Keratinocyte (primary cell): Measurements from ENCODE around the gene CPTP. TPM values are rescaled to one million over a fixed set of nuclear protein-coding genes. Genes with fewer than 3 reads are reported as not detected.

ENCODE experiments used
- DNase-seq: peaks from one replicate; pipeline ENCODE4 v3.0.0-alpha.2; 2011; ENCODE audit warnings: low read depth, missing footprints, low spot score
- FAIRE-seq: peaks from 2 replicates; lab custom pipeline; 2011; peaks lifted over from hg19 to GRCh38; lab: Jason Lieb, UNC
- H2AFZ ChIP-seq: 2 replicates; pipeline ENCODE4 v1.6.0; 2012; ENCODE audit warnings: low read length, control low read depth, inconsistent platforms; ENCODE audit not compliant: control insufficient read depth
- H3K27ac ChIP-seq: 2 replicates; pipeline ENCODE4 v1.5.1; 2011; ENCODE audit warnings: low read length; ENCODE audit not compliant: control insufficient read depth, insufficient read depth
- H3K27me3 ChIP-seq: 3 replicates; pipeline ENCODE4 v1.6.0; 2011; ENCODE audit warnings: low read length; ENCODE audit not compliant: control insufficient read depth, insufficient read depth; ENCODE audit errors: extremely low read depth
- H3K36me3 ChIP-seq, 2 experiments: 2 replicates in 1 of 2; 3 replicates in 1 of 2; pipeline ENCODE4 v1.5.1; 2011; ENCODE audit warnings: low read length in 2 of 2, mild to moderate bottlenecking in 1 of 2; ENCODE audit not compliant: control insufficient read depth in 2 of 2, insufficient read depth in 2 of 2; ENCODE audit errors: extremely low read depth in 1 of 2
- H3K4me1 ChIP-seq: 3 replicates; pipeline ENCODE4 v1.5.1; 2011; ENCODE audit warnings: low read length; ENCODE audit not compliant: control insufficient read depth, insufficient read depth; ENCODE audit errors: extremely low read depth
- H3K4me2 ChIP-seq: 3 replicates; pipeline ENCODE4 v1.6.0; 2011; ENCODE audit warnings: low read depth, low read length; ENCODE audit not compliant: control insufficient read depth, insufficient read depth; ENCODE audit errors: extremely low read depth
- H3K4me3 ChIP-seq, 3 experiments: fragments of 200-600 bp in 1 of 3; sonication (generic) in 1 of 3; 2 replicates in 2 of 3; 3 replicates in 1 of 3; pipeline ENCODE4 v1.5.1; 2011 to 2016; ENCODE audit warnings: low read length in 3 of 3, mild to moderate bottlenecking in 3 of 3, control low read depth in 2 of 3, inconsistent platforms in 1 of 3, low read depth in 1 of 3, mixed read lengths in 1 of 3, mixed run types in 1 of 3, moderate library complexity in 1 of 3; ENCODE audit not compliant: control insufficient read depth in 2 of 3, insufficient read depth in 2 of 3; ENCODE audit errors: extremely low read depth in 1 of 3
- H3K79me2 ChIP-seq: 2 replicates; pipeline ENCODE4 v1.6.0; 2012; ENCODE audit warnings: low read length; ENCODE audit not compliant: control insufficient read depth, insufficient read depth
- H3K9ac ChIP-seq: 3 replicates; pipeline ENCODE4 v1.6.0; 2011; ENCODE audit warnings: low read length; ENCODE audit not compliant: control insufficient read depth, insufficient read depth; ENCODE audit errors: extremely low read depth
- H3K9me1 ChIP-seq: 3 replicates; pipeline ENCODE4 v1.6.0; 2011; ENCODE audit warnings: low read length; ENCODE audit not compliant: control insufficient read depth, insufficient read depth; ENCODE audit errors: extremely low read depth
- H3K9me3 ChIP-seq: 2 replicates; pipeline ENCODE4 v1.5.1; 2012; ENCODE audit warnings: low read depth, low read length; ENCODE audit not compliant: control insufficient read depth
- H4K20me1 ChIP-seq: 3 replicates; pipeline ENCODE4 v1.6.0; 2011; ENCODE audit warnings: low read length; ENCODE audit not compliant: control insufficient read depth, insufficient read depth; ENCODE audit errors: extremely low read depth
- EZH2 ChIP-seq: IDR thresholded peaks from one replicate; pipeline ENCODE4 v1.6.1; 2012; ENCODE audit warnings: inconsistent platforms, mild to moderate bottlenecking, low read length, moderate library complexity
- dilution Hi-C: fragments of 300-500 bp; cut with MboI; formaldehyde crosslinking; loops from one replicate; pipeline ENCODE4 v1.7.0; 2020; ENCODE audit warnings: low sequenced_read_pairs; ENCODE audit not compliant: extremely low pct_ligation_motif_present
- polyA plus RNA-seq, 5 experiments: library from polyadenylated mRNA; depleted of rRNA in 3 of 5; stranded (reverse) in 3 of 5; stranded (forward) in 1 of 5; unstranded in 1 of 5; fragments of >200 nt; gene quantifications; 1 replicate in 1 of 5; 2 replicates in 3 of 5; 3 replicates in 1 of 5; pipeline versions ENCODE4 v1.2.1 to v1.2.3, GENCODE V29; 2011 to 2012; ENCODE audit warnings: missing spikeins in 2 of 5, low read depth in 1 of 5, low replicate concordance in 1 of 5
- TF ChIP-seq, protein P1 (sequence below), 3 experiments: IDR thresholded peaks in 1 of 3; conservative IDR thresholded peaks in 1 of 3; optimal IDR thresholded peaks in 1 of 3; 2 replicates in 2 of 3; 3 replicates in 1 of 3; pipeline versions ENCODE3 to v1.5.1; 2011; ENCODE audit warnings: low read length in 3 of 3, mild to moderate bottlenecking in 3 of 3, moderate library complexity in 2 of 3, control low read depth in 1 of 3, inconsistent platforms in 1 of 3; ENCODE audit not compliant: insufficient read depth in 2 of 3; ENCODE audit errors: extremely low read depth in 1 of 3

The CPTP gene
- polyA plus RNA-seq, 1 donor (not counting 4 experiments of a cell fraction or from before 2014, with no cell fraction given) = 5.8 TPM

DNA sequence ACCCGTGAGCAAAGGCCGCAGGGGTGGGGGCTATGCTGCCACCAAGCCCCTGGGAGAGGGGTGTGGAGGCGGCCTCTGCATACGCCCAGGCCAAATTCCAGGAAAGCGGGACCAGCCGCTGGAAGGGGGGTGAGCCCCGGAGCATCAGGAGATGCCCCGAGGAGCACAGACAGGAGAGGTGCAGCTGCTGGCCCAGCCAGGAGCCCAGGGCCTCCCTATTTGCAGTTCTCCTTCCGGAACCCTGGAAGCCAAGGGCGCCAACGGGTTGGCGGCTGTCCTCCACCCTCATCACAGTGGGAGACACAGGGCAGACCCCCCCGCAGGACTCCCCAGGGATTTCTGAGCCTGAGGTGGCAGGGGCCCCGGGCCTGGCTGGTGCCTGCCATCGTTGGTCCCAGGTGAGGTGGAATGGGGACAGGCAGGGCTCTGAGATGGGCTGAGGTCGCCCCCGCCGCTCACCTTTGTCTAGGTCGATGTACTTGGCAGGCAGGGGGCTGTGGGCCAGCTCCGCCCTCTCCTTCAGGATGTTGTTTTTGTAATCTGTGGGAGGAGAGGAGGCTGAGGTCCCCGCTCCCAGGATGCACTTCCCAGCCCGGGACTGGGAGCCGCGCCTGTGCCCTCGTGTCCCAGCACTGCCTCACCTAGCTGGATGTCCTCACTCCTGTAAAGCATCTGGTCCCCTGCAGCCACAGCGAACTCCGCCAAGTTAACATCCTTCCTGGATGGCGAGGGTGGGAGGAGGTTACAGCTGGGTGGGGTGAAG lies 29.0 kb downstream of the CPTP start:
- Histone ChIP-seq H3K9me1 (no peaks in the 10 kb centered on the region), H3K4me2 (no peak overlapping the region), H2AFZ (no peak overlapping the region), H3K27me3 (peaks cover 8% of the 10 kb centered on the region), H3K36me3 (no peaks in the 10 kb centered on the region), H3K4me1 (peaks cover 6% of the 10 kb centered on the region), H4K20me1 (no peaks in the 10 kb centered on the region), H3K4me3 (no peak overlapping the region), H3K79me2 (peaks cover 3% of the 10 kb centered on the region), H3K9me3 (no peaks in the 10 kb centered on the region), H3K27ac (no peak overlapping the region), H3K9ac (no peak overlapping the region)
- DNase-seq = no peak
- TF ChIP-seq, protein P1, sequence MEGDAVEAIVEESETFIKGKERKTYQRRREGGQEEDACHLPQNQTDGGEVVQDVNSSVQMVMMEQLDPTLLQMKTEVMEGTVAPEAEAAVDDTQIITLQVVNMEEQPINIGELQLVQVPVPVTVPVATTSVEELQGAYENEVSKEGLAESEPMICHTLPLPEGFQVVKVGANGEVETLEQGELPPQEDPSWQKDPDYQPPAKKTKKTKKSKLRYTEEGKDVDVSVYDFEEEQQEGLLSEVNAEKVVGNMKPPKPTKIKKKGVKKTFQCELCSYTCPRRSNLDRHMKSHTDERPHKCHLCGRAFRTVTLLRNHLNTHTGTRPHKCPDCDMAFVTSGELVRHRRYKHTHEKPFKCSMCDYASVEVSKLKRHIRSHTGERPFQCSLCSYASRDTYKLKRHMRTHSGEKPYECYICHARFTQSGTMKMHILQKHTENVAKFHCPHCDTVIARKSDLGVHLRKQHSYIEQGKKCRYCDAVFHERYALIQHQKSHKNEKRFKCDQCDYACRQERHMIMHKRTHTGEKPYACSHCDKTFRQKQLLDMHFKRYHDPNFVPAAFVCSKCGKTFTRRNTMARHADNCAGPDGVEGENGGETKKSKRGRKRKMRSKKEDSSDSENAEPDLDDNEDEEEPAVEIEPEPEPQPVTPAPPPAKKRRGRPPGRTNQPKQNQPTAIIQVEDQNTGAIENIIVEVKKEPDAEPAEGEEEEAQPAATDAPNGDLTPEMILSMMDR (optimal IDR thresholded peaks at IDR 0.05 in 1 of 3, IDR thresholded peaks at IDR 0.05 in 1 of 3, conservative IDR thresholded peaks at IDR 0.05 in 1 of 3; ENCODE audit: extremely low read depth in 1 of 3, insufficient read depth in 2 of 3, low read length in 3 of 3) = no peak
- TF ChIP-seq EZH2 = no peak
- dilution Hi-C loops = no loop called here
- no peak for FAIRE-seq

DNA sequence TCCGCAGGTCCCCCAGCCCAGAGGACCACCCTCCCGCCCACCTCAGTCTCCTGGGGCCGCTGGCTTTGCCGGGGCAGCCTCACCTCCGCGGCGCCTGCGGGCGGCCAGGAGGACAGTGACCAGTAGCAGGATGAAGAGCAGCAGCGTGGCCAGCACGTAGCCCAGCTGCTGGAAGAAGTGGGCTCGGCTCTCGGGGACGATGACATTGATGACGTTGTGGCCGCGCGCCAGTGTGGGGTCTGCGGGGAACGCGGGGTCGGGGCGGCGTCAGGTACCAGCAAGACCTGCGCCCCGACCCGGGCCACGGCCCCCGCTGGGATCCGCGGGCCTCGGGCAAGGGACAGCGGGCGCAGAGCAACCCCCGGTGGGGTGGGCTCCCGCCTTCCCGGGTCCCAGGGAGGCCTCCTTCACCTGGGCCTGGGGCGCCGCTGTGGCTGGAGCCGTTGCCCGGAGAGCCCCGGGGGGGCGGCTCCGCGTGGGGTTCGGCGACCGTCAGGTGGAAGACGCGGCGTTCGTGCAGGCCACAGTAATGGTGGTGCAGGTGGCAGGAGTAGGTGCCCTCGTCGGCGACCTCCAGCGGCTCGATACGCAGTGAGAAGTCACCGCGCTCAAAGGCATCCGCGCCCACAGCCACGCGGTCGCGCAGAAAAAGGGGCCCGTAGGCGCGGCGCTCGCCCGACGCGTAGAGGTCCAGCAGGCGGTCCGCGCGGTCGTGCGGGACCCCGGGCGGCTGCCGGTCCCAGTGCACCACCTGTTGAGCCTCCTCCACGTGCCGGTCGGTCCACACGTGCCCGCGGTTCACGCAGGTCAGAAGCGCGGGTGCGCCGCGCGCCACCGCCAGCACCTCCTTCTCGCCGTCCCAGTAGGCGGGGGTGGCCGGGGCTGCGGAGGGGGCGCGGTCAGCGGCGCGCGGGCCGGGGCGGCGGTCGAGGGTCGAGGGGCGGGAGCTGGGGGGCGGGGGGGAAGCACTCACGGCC lies 30.0 kb downstream of the CPTP start:
- TF ChIP-seq, protein P1 (optimal IDR thresholded peaks at IDR 0.05 in 1 of 3, IDR thresholded peaks at IDR 0.05 in 1 of 3, conservative IDR thresholded peaks at IDR 0.05 in 1 of 3; ENCODE audit: extremely low read depth in 1 of 3, insufficient read depth in 2 of 3, low read length in 3 of 3) = no peak
- no peak for TF ChIP-seq EZH2
- H3K4me2 ChIP-seq = no peak overlapping the region
- no peak for DNase-seq
- H3K9me3 ChIP-seq = no peaks in the 10 kb centered on the region
- no peaks in the 10 kb centered on the region for H3K79me2 ChIP-seq
- no peaks in the 10 kb centered on the region for H4K20me1 ChIP-seq
- H3K9me1 ChIP-seq = no peaks in the 10 kb centered on the region
- H3K4me3 ChIP-seq = no peak overlapping the region
- no peaks in the 10 kb centered on the region for H3K36me3 ChIP-seq
- no peak overlapping the region for H2AFZ ChIP-seq
- H3K27ac ChIP-seq = no peak overlapping the region
- H3K4me1 ChIP-seq = peaks cover 9% of the 10 kb centered on the region
- peaks cover 8% of the 10 kb centered on the region for H3K27me3 ChIP-seq
- no peak for FAIRE-seq
- no peak overlapping the region for H3K9ac ChIP-seq
- dilution Hi-C loops = no loop called here
